AG10803 (cell line): ENCODE measurements around the gene KIT.
"Not testable (repeated sequence)": the region's sequence is repeated elsewhere in the genome, so short reads cannot be mapped to it uniquely, and the experiment has no call there.

Source experiments
- DNase-seq: peaks from one replicate; pipeline ENCODE4 v3.0.0; 2010; ENCODE audit warnings: low read depth
- H3K4me3 ChIP-seq: 2 replicates; pipeline ENCODE4 v1.5.1; 2011; ENCODE audit warnings: mild to moderate bottlenecking, low read length, control low read depth
- TF ChIP-seq, protein P1 (sequence below): conservative IDR thresholded peaks from 2 replicates; pipeline ENCODE4 v1.5.1; 2011; ENCODE audit warnings: mild to moderate bottlenecking, low read length, control low read depth, inconsistent platforms

Gene KIT

DNA sequence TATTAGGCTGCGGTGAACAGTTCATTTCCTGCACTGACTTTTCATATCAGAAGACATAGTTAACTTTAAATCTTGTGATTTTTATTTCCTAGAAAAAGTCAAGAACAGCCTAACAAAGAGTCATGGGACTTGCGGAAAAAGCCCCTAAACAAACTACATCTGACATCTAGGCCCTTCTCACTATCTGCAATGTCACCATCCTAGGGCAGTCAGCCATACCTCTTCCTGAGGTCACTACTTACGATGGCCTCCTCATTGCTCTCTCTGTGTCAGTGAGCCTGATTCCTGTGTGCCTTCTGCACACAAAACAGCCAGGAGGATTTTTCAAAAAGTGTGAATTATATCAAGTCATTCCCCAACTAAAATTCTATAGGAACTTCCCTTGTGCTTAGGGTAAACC, 22.4 kb upstream of the KIT start:
- DNase-seq, result no peak
- TF ChIP-seq, protein P1, sequence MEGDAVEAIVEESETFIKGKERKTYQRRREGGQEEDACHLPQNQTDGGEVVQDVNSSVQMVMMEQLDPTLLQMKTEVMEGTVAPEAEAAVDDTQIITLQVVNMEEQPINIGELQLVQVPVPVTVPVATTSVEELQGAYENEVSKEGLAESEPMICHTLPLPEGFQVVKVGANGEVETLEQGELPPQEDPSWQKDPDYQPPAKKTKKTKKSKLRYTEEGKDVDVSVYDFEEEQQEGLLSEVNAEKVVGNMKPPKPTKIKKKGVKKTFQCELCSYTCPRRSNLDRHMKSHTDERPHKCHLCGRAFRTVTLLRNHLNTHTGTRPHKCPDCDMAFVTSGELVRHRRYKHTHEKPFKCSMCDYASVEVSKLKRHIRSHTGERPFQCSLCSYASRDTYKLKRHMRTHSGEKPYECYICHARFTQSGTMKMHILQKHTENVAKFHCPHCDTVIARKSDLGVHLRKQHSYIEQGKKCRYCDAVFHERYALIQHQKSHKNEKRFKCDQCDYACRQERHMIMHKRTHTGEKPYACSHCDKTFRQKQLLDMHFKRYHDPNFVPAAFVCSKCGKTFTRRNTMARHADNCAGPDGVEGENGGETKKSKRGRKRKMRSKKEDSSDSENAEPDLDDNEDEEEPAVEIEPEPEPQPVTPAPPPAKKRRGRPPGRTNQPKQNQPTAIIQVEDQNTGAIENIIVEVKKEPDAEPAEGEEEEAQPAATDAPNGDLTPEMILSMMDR, result no peak
- H3K4me3 ChIP-seq, result no peak overlapping the region

DNA sequence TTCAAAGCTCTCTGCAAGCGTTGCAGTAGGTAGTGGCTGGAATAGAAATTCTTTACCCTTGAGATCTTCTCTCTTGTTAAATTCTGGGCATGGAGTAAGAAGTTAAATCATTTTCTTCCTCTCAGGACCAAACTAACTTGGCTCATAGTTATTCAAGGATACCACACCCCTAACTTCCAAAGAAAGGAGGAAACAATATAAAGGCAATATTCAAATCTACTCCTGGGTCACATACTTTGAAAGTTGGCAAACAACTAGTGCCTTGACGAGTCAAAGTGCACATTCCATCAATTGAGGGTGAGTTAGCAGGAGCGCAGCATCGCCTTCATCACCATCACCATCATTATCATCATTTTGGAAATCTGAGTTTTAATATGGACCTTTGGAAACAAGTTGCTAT, 20.4 kb upstream of the KIT start:
- no peak for DNase-seq
- TF ChIP-seq, protein P1, result no peak
- no peak overlapping the region for H3K4me3 ChIP-seq

DNA sequence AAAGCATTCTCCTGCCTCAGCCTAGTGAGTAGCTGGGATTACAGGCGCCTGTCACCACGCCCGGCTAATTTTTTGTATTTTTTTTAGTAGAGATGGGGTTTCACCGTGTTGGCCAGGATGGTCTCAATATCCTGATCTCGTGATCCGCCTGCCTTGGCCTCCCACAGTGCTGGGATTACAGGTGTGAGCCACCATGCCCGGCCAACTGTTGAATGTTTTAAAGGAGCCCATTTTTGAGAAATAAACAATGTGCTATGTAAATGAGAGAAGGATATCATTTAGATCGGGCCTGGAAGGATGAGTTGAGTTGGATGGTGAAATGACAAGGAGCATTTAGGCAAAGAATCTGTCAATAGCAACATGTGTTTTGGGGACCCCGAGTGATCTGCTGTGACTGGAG, 16.7 kb upstream of the KIT start:
- not testable (repeated sequence) for DNase-seq, H3K4me3 ChIP-seq

DNA sequence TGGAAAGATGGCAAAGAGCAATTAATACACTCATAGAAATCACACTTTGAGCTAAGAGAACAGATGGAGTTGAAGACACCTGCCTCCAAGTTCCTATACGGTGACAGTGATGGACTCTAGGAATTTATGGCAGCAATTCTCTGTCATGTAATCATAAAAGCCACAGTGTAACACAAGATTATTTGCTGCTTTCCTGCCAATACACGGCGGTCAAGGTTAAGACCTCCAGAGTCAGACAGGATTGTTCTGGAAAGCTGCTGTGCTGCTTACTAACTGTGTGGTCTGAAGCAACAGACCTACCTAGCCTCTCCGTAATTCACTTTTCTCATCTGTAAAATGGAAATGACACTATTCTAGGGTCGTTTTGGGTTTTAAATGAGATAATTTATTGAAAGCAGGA, 14.6 kb upstream of the KIT start:
- DNase-seq, result no peak
- H3K4me3 ChIP-seq, result no peak overlapping the region

DNA sequence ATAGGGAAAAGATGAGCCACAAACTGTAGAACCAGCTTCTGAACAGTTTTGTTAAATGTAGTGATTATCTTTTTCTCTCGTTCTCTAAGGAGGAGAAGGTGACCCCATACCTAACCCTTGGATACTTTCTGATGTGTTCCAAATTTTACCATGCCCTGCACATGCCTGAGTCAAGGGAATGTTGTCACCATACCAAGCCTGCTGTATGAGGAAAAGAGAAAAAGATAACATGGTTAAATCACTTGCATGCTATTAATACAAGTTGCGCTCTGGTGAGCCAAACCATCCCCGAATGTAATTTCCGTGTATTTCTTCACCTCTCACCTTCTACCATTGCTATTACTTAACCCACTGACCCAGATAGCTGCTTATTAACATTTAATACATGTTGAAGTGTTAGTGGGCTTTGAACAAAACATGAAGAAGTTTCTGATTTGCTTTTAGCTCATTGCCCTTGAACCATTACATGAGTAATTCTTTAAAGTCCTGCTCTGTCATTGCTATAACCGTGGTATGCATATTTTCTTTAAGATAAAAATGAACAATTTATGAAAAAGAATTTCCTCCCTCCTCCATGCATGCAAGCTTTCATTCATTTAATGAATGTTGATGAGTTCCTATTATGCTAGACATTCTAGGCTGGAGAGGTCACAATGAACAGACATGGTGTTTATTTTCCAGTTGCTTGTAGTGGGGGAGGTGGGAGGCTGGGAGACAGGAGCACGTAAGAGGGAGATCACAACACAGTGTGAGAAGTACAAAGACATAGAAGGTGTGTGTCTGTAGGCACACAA, 13.6 kb upstream of the KIT start:
- no peak for DNase-seq
- H3K4me3 ChIP-seq, result no peak overlapping the region
- TF ChIP-seq, protein P1, result no peak

More for the DNA sequence above, 14.6 kb upstream of the KIT start:
- TF ChIP-seq, protein P1, result no peak

DNA sequence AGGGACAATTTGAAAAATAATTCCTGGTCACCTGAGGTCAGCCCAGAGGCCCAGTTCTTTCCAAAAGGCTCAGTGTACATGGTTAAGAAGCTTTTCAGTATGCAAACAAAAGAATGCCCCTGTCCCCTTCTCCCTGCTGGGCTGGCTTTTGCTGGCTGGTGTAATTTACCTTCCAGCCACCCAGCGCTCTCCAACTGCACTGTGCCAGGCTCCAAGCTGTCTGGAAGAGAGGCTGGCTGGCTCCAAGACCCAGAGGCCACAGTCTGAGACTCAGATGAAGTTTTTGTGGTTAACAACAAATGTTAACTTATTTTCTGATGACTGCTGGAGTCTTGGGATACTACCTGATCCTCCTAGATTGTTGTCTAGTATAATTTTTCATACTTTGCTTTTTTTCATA, 11.9 kb upstream of the KIT start:
- no peak overlapping the region for H3K4me3 ChIP-seq
- no peak for DNase-seq
- TF ChIP-seq, protein P1, result no peak

DNA sequence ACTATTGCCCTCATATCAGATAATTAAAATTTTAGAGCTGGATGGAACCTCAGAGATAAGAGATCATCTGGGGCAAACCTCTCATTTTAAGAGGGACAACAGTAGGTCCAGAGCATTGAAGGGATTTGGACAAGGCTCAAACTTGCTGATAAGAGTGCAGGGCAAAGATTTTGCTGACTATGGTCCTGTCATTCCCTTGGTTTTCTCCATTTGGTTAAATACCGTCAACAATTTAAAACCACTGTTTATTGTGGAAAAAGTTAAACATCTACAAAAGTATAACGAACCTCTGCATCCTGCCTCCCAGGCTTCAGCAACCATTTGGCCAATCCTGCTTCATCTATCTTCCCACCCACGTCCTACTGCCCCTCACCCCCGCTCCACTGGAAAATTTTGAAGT, 10.7 kb upstream of the KIT start:
- TF ChIP-seq, protein P1, result no peak
- H3K4me3 ChIP-seq, result no peak overlapping the region
- no peak for DNase-seq
